Measurements from ENCODE around the gene IGFLR1. TPM values are rescaled to one million over a fixed set of nuclear protein-coding genes. Genes with fewer than 3 reads are reported as not detected.

The IGFLR1 gene
- total RNA-seq (2012; rRNA removed), result 0.51 and 0.66 TPM in 2 replicates

GRCh38 chr19:35742121-35742724, at the start of gene IGFLR1:
Gene IGFLR1, minus strand, starts transcription at chr19:35742452. Its CDS starts 1,272 bp downstream, at chr19:35741180.
- Histone ChIP-seq H3K4me1 (ENCODE audit: control insufficient read depth, insufficient read depth, low read length) (peaks cover 18% of the 10 kb centered on the region), H3K4me2 (ENCODE audit: low read length) (no peak within 1 kb of the TSS), H3K4me3 (ENCODE audit: low read length) (no peak within 1 kb of the TSS), H3K9ac (ENCODE audit: low read depth, low read length) (no peak within 1 kb of the TSS), H3K27me3 (ENCODE audit: control insufficient read depth, insufficient read depth, low read length) (no peaks in the 10 kb centered on the region), H3K36me3 (ENCODE audit: insufficient read depth, low read length) (peaks cover 23% of the 10 kb centered on the region), H3K9me3 (replicated peaks; ENCODE audit: low read length) (no peaks in the 10 kb centered on the region)

GRCh38 chr19:35791814-35792279, 49.6 kb upstream of the IGFLR1 start:
- Histone ChIP-seq H3K36me3 (ENCODE audit: insufficient read depth, low read length) (no peaks in the 10 kb centered on the region), H3K27me3 (ENCODE audit: control insufficient read depth, insufficient read depth, low read length) (peaks cover 13% of the 10 kb centered on the region), H3K4me3 (ENCODE audit: low read length) (no peak overlapping the region), H3K9me3 (replicated peaks; ENCODE audit: low read length) (no peaks in the 10 kb centered on the region), H3K4me1 (ENCODE audit: control insufficient read depth, insufficient read depth, low read length) (peaks cover 4% of the 10 kb centered on the region), H3K9ac (ENCODE audit: low read depth, low read length) (no peak overlapping the region), H3K4me2 (ENCODE audit: low read length) (no peak overlapping the region)

GRCh38 chr19:35790981-35791813, 48.9 kb upstream of the IGFLR1 start:
- no peak overlapping the region for H3K4me2 ChIP-seq (ENCODE audit: low read length)
- peaks cover 4% of the 10 kb centered on the region for H3K4me1 ChIP-seq (ENCODE audit: control insufficient read depth, insufficient read depth, low read length)
- H3K4me3 ChIP-seq (ENCODE audit: low read length), result no peak overlapping the region
- peaks cover 6% of the 10 kb centered on the region for H3K27me3 ChIP-seq (ENCODE audit: control insufficient read depth, insufficient read depth, low read length)
- no peaks in the 10 kb centered on the region for H3K36me3 ChIP-seq (ENCODE audit: insufficient read depth, low read length)
- no peaks in the 10 kb centered on the region for H3K9me3 ChIP-seq (replicated peaks; ENCODE audit: low read length)
- no peak overlapping the region for H3K9ac ChIP-seq (ENCODE audit: low read depth, low read length)

GRCh38 chr19:35789978-35790944, 48.0 kb upstream of the IGFLR1 start:
- Histone ChIP-seq H3K4me3 (ENCODE audit: low read length) (no peak overlapping the region), H3K27me3 (ENCODE audit: control insufficient read depth, insufficient read depth, low read length) (no peaks in the 10 kb centered on the region), H3K36me3 (ENCODE audit: insufficient read depth, low read length) (no peaks in the 10 kb centered on the region), H3K4me2 (ENCODE audit: low read length) (no peak overlapping the region), H3K4me1 (ENCODE audit: control insufficient read depth, insufficient read depth, low read length) (peaks cover 4% of the 10 kb centered on the region), H3K9me3 (replicated peaks; ENCODE audit: low read length) (no peaks in the 10 kb centered on the region), H3K9ac (ENCODE audit: low read depth, low read length) (no peak overlapping the region)

GRCh38 chr19:35789195-35789977, 47.1 kb upstream of the IGFLR1 start:
- no peaks in the 10 kb centered on the region for H3K9me3 ChIP-seq (replicated peaks; ENCODE audit: low read length)
- H3K9ac ChIP-seq (ENCODE audit: low read depth, low read length), result no peak overlapping the region
- H3K27me3 ChIP-seq (ENCODE audit: control insufficient read depth, insufficient read depth, low read length), result no peaks in the 10 kb centered on the region
- no peak overlapping the region for H3K4me2 ChIP-seq (ENCODE audit: low read length)
- peaks cover 4% of the 10 kb centered on the region for H3K4me1 ChIP-seq (ENCODE audit: control insufficient read depth, insufficient read depth, low read length)
- no peak overlapping the region for H3K4me3 ChIP-seq (ENCODE audit: low read length)
- no peaks in the 10 kb centered on the region for H3K36me3 ChIP-seq (ENCODE audit: insufficient read depth, low read length)

GRCh38 chr19:35788205-35788960, 46.1 kb upstream of the IGFLR1 start:
- no peaks in the 10 kb centered on the region for H3K9me3 ChIP-seq (replicated peaks; ENCODE audit: low read length)
- H3K4me1 ChIP-seq (ENCODE audit: control insufficient read depth, insufficient read depth, low read length), result peaks cover 4% of the 10 kb centered on the region
- no peak overlapping the region for H3K9ac ChIP-seq (ENCODE audit: low read depth, low read length)
- H3K27me3 ChIP-seq (ENCODE audit: control insufficient read depth, insufficient read depth, low read length), result no peaks in the 10 kb centered on the region
- H3K4me2 ChIP-seq (ENCODE audit: low read length), result no peak overlapping the region
- H3K4me3 ChIP-seq (ENCODE audit: low read length), result no peak overlapping the region
- no peaks in the 10 kb centered on the region for H3K36me3 ChIP-seq (ENCODE audit: insufficient read depth, low read length)

GRCh38 chr19:35787227-35787799, 45.1 kb upstream of the IGFLR1 start:
- H3K4me3 ChIP-seq (ENCODE audit: low read length), result no peak overlapping the region
- H3K36me3 ChIP-seq (ENCODE audit: insufficient read depth, low read length), result no peaks in the 10 kb centered on the region
- H3K4me2 ChIP-seq (ENCODE audit: low read length), result no peak overlapping the region
- no peaks in the 10 kb centered on the region for H3K9me3 ChIP-seq (replicated peaks; ENCODE audit: low read length)
- H3K27me3 ChIP-seq (ENCODE audit: control insufficient read depth, insufficient read depth, low read length), result no peaks in the 10 kb centered on the region
- H3K9ac ChIP-seq (ENCODE audit: low read depth, low read length), result no peak overlapping the region
- no peaks in the 10 kb centered on the region for H3K4me1 ChIP-seq (ENCODE audit: control insufficient read depth, insufficient read depth, low read length)

- H3K4me1 ChIP-seq (ENCODE audit: control insufficient read depth, insufficient read depth, low read length), result no peaks in the 10 kb centered on the region
- H3K27me3 ChIP-seq (ENCODE audit: control insufficient read depth, insufficient read depth, low read length), result no peaks in the 10 kb centered on the region
- H3K9ac ChIP-seq (ENCODE audit: low read depth, low read length), result no peak overlapping the region
- H3K36me3 ChIP-seq (ENCODE audit: insufficient read depth, low read length), result no peaks in the 10 kb centered on the region
- no peak overlapping the region for H3K4me2 ChIP-seq (ENCODE audit: low read length)
- H3K4me3 ChIP-seq (ENCODE audit: low read length), result no peak overlapping the region
- H3K9me3 ChIP-seq (replicated peaks; ENCODE audit: low read length), result no peaks in the 10 kb centered on the region
These were observed 44.3 kb upstream of the IGFLR1 start for GRCh38 chr19:35786299-35787160.

GRCh38 chr19:35785339-35785627, 43.0 kb upstream of the IGFLR1 start:
- no peaks in the 10 kb centered on the region for H3K9me3 ChIP-seq (replicated peaks; ENCODE audit: low read length)
- no peaks in the 10 kb centered on the region for H3K36me3 ChIP-seq (ENCODE audit: insufficient read depth, low read length)
- no peaks in the 10 kb centered on the region for H3K27me3 ChIP-seq (ENCODE audit: control insufficient read depth, insufficient read depth, low read length)
- no peak overlapping the region for H3K4me2 ChIP-seq (ENCODE audit: low read length)
- no peak overlapping the region for H3K4me3 ChIP-seq (ENCODE audit: low read length)
- no peaks in the 10 kb centered on the region for H3K4me1 ChIP-seq (ENCODE audit: control insufficient read depth, insufficient read depth, low read length)
- H3K9ac ChIP-seq (ENCODE audit: low read depth, low read length), result no peak overlapping the region

Measured in skeletal muscle satellite cell (primary cell).